ENCODE results near the gene SUDS3.
"Not testable (repeated sequence)": the region's sequence is repeated elsewhere in the genome, so short reads cannot be mapped to it uniquely, and the experiment has no call there.

Gene SUDS3, protein sequence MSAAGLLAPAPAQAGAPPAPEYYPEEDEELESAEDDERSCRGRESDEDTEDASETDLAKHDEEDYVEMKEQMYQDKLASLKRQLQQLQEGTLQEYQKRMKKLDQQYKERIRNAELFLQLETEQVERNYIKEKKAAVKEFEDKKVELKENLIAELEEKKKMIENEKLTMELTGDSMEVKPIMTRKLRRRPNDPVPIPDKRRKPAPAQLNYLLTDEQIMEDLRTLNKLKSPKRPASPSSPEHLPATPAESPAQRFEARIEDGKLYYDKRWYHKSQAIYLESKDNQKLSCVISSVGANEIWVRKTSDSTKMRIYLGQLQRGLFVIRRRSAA

GRCh38 chr12:118376089-118377020 lies at the start of gene SUDS3:
Gene SUDS3, plus strand, starts transcription at chr12:118376555. Its CDS starts 137 bp downstream, at chr12:118376692.
- DNase-seq (ENCODE audit: low read depth) = peak; percentile 90

GRCh38 chr12:118326991-118327390 lies 49.4 kb upstream of the SUDS3 start:
- no peak for DNase-seq (ENCODE audit: low read depth)

GRCh38 chr12:118327391-118327790 lies 49.0 kb upstream of the SUDS3 start:
- no peak for DNase-seq (ENCODE audit: low read depth)

DNA sequence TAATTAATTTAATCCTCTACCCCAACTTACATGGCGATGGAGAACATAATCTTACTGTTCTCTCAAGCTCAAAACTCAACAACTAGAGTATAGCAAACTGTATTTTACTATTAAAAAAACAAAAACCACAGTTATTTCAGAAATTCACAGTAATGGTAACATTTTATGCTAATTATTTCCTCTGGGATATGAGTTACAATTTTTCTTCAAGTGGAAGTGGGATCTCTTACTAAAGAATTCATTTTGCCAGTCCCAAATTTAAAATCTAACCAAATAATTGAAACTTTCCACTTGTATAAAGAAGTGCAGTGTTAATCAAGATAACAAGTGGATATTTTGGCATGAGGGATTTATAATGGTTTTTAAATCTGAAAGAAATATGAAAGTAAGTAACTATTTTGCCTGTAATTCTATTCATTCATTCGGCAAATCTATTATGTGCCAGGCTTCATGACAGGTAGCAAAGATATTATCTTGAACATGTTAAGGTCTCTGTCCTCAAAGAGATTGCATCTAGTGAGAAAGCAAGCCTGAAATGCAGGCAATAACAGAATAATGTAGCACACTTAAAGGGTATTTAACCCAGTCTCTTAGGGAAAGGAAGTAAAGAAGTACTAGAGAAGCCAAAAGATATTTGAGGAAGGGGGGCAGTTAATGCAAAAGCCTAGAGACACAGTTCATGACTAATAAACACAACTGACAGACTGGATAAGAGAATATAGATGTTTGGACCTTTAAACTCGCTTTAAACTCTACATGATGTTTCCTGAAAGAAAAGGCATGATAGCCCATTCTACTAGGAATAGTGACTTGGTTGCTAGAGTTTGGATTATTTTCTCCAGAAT lies 47.6 kb upstream of the SUDS3 start:
- DNase-seq (ENCODE audit: low read depth) = no peak

DNA sequence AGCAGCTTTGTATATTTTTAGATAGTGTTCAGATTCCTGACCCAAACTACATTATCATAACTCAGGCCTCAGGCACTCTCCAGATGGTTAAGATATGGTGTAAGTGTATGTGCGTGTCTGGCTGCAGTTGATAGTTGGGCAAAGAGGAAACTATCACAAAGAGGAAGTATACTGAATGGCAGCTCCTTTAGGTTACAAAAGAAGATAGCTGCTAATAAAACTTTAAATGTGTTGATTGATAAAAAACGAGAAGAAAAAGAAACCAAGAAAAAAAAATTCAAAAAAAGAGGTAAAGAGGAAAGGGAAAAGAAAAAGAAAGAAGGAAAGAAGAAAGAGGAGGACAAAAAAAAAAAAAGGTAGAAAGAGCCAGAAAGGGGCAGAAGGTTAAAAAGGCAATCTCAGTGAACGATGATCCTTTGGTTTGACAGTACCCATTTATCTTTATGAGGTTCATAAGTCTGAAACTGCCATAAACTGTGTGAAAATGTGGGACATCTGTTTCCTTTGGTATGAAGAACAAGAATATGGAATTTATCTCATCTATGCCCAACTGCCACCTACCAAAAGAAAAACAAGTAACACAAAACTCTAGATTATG lies 45.8 kb upstream of the SUDS3 start:
- no peak for DNase-seq (ENCODE audit: low read depth)

DNA sequence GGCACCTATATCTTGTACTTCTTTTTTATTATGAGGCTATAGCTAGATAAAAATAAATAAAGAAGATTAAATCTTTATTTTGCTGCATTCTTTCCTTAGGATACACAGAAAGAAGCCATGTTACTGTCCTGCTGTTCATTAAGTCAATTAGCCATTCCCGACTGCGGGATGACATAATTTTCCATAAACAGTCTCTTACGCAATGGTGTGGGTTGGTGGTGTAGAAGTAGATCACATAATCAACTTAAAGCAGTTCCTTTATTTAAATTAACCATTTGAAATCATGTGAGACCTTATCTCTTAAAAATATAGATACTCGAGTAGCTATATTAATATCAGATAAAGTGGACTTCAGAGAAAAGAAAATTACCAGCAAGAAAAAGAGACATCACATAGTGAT lies 43.8 kb upstream of the SUDS3 start:
- DNase-seq (ENCODE audit: low read depth) = no peak

DNA sequence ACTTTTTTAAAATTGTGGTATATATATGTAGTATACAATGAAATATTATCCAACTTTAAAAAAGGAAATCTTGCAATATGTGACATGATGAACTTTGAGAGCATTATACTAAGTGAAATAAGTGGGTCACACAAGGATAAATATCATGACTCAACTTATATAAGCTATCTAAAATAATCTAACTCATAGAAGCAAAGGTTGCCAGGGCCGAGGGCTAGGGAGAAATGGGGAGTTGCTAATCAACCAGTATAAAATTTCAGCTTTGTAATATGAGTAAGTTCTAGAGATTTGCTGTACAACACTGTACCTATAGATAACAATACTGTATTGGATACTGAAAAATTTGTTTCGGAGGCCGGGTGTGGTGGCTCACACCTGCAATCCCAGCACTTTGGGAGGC lies 42.1 kb upstream of the SUDS3 start:
- no peak for DNase-seq (ENCODE audit: low read depth)

DNA sequence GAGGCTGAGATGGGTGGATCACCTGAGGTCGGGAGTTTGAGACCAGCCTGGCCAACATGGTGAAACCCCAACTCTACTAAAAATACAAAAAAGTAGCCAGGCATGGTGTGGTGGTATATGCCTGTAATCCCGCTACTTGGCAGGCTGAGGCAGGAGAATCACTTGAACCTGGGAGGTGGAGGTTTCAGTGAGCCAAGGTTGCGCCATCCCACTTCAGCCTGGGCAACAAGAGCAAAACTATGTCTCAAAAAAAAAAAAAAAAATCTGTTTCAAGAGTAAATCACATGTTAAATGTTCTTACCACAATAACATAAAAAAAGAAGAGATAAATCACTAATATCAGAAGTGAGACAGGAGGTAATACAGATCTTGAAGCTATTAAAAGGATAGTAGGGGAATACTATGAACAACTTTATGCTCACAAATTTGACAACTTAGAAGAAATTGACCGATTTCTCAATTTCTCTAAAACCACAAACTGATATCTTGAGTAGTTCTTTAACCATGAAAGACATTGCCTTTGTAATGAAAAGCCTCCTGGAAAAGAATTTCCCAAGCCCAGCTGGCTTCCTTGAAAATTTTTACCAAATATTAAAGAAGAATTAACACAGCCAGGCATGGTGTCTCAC lies 41.3 kb upstream of the SUDS3 start:
- DNase-seq (ENCODE audit: low read depth) = no peak

- no peak for DNase-seq (ENCODE audit: low read depth)
These were observed 40.2 kb upstream of the SUDS3 start for GRCh38 chr12:118336123-118336522.

DNA sequence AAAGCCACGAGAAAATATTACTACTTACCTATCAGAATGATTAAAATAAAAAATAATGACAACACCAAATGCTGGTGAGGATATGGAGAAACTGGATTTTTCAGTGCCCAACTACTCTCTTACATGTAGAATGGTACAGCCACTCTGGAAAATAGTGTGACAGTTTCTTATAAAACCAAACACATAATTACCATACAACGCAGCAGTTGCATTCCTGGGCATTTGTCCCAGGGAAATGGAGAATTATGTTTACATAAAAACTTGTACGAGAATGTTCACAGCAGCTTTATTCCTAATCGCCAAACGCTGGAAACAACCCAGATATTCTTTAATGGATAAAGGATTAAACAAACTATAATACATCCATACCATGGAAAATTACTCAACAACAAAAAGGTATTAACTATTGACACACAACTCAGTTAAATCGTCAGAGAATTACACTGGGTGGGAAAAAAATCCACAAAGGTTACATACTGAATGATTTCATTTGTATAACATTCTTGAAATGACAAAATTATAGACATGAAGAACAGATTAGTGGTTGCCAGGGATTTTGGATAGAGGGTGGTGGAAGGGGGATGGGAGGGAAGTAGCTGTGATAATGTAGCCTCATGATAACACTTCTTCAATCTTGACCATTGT lies 39.0 kb upstream of the SUDS3 start:
- DNase-seq (ENCODE audit: low read depth) = no peak

GRCh38 chr12:118342090-118342489 lies 34.3 kb upstream of the SUDS3 start:
- no peak for DNase-seq (ENCODE audit: low read depth)

- DNase-seq (ENCODE audit: low read depth) = no peak
These were observed 31.5 kb upstream of the SUDS3 start for GRCh38 chr12:118344829-118345228.

GRCh38 chr12:118345355-118345754 lies 31.0 kb upstream of the SUDS3 start:
- DNase-seq (ENCODE audit: low read depth) = no peak

- DNase-seq (ENCODE audit: low read depth) = no peak
These were observed 29.5 kb upstream of the SUDS3 start for GRCh38 chr12:118346895-118347294.

DNA sequence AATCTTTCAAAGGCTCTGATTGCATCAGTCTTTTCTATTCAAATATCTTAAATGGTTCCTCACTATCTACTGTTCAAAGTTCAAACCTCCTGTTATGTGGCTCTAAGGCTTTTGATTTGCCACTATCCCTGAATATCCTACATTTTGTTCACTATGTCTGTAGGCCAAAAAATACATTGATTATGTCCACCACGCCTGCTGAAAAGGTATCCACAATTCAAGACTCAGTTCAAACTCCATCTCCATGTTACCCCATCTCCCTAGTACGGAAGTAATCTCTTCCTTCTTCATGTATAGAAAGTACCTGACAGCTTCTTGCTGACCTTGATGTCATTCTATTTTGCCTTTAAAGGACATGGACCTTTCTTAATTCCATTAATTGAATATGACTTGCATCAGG lies 28.4 kb upstream of the SUDS3 start:
- no peak for DNase-seq (ENCODE audit: low read depth)

DNA sequence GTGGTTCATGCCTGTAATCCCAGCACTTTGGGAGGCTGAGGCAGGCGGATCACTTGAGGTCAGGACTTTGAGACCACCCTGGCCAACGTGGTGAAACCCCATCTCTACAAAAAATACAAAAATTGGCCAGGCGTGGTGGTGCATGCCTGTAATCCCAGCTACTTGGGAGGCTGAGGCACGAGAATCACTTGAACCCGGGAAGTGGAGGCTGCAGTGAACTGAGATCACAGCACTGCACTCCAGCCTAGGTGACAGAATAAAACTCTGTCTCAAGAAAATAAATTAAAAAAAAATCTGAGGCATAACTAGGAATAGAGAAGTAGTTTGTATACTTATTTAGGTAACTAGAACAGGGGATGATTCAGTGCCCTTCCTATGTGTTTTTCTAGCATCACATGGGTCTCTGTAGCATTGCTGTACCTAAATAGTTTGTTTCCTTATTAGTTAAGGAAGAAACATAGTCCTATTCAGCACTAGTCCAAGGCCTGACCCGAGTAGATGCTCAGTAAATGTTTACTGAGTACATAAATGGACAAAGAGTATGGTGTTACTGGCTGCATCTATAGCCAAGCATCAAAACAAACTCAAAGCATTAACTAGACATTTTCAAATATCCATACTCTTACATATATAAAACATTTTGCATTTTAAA lies 25.3 kb upstream of the SUDS3 start:
- no peak for DNase-seq (ENCODE audit: low read depth)

DNA sequence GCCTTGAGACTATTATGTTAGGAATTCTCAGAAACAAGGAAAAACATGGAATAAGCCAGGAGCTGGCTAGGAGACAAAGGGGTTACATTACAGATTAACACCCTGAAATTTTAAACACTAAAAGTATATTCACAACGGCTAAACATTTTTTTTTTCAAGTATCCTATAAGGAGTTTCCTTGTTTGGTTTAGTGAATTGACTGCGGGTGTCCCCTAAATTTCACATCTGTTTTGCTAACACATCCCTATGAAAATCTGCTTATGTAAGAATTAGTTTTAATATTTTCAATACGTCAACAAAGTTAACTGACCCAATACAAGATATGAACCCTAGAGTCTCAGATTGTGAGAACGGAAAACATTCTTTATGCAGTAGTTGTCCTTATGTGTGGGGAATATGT lies 22.6 kb upstream of the SUDS3 start:
- DNase-seq (ENCODE audit: low read depth) = no peak

DNA sequence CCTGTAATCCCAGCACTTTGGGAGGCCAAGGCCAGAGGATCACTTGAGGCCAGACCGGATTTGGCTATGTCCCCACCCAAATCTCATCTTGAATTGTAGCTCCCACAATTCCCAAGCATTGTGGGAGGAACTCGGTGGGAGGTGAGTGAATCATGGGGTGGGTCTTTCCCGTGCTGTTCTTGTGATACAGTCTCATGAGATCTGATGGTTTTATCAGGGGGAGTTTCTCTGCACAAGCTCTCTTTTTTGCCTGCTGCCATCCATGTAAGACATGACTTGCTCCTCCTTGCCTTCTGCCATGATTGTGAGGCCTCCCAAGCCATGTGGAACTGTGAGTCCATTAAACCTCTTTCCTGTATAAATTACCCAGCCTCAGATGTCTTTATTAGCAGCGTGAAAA lies 21.9 kb upstream of the SUDS3 start:
- DNase-seq (ENCODE audit: low read depth) = not testable (repeated sequence)

GRCh38 chr12:118354903-118355302 lies 21.5 kb upstream of the SUDS3 start:
- DNase-seq (ENCODE audit: low read depth) = no peak

- no peak for DNase-seq (ENCODE audit: low read depth)
These were observed 20.5 kb upstream of the SUDS3 start for GRCh38 chr12:118355843-118356242.
